Measurements from ENCODE around the gene SEPTIN5.

GRCh38 chr22:19730655-19731360, 16.5 kb downstream of the SEPTIN5 start:
- TF ChIP-seq CTCF (IDR thresholded peaks at IDR 0.05) (peak in 2 of 3 donors; percentile 29 to 81), POLR2A (IDR thresholded peaks at IDR 0.05) (no peak)
